Erythroblast (primary cell): ENCODE measurements around the gene SDHC.
"Not testable (repeated sequence)": the region's sequence is repeated elsewhere in the genome, so short reads cannot be mapped to it uniquely, and the experiment has no call there.

Source experiments
- DNase-seq, 2 experiments: peaks; one replicate each; lab custom pipeline; 2025; lab: John Stamatoyannopoulos, UW
- GATA1 ChIP-seq: IDR thresholded peaks from 2 replicates; pipeline ENCODE4 v1.6.1; 2011; ENCODE audit warnings: low read depth, mild to moderate bottlenecking, control low read depth, low read length, moderate library complexity
- POLR2A ChIP-seq: IDR thresholded peaks from 2 replicates; pipeline ENCODE4 v1.6.1; 2011; ENCODE audit warnings: mild to moderate bottlenecking, low read length

Gene SDHC

DNA sequence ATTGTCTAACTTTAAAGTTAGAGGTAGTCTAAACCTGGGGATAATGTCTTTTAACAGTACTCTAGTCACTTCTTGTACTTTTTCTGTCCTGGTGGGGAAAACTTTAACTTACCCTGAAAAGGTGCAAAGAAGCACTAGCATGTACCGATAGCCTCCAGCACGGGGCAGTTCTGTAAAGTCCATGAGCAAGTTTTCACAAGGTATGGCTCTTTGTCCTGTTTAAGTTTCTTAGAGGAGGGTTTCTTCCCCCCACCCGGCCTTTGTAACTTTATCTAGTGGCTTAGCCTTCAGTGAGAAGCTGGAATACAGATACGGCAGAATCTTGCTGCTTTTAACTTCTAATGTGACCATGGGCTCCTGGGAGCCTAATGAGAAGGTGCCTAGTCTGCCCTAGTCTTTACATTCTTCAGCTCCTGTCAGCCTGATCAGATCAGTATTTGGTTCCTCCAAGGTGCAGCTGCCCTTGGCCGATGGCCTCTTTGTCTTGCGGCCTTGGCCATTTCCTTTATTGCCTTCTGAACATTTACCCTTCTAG lies 93.3 kb downstream of the SDHC start:
- no peak for DNase-seq
- TF ChIP-seq GATA1 (no peak), POLR2A (no peak)

DNA sequence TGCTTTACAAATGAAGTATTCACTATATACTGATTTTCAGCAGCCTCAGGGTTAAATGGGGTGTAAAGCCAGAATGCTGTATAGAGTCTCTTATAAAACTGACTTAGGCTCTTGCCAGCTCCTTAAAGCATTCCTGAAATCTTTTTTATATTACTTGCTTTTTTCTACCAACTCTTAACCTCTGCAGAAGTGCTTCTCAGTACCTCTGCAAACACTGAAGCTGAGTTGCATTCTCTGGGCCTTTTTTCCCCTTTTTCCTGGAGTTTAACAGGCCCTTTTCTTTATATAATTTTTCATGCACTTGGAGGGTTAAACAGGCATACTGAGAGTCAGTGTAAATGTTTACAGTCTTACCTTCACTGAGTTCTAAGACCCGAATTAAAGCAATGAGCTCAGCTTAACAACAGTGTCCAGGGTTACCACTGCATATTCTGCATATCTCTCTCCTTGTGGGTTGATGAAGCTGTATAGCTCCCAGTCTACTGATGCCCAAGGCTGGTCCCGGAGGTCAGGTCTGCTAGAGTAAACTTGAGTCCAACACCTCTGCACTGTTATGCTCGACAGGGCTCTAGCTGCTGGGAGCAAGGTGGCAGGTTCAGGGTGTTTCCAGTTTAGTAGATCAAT lies 94.4 kb downstream of the SDHC start:
- TF ChIP-seq POLR2A (no peak), GATA1 (no peak)
- DNase-seq: no peak

DNA sequence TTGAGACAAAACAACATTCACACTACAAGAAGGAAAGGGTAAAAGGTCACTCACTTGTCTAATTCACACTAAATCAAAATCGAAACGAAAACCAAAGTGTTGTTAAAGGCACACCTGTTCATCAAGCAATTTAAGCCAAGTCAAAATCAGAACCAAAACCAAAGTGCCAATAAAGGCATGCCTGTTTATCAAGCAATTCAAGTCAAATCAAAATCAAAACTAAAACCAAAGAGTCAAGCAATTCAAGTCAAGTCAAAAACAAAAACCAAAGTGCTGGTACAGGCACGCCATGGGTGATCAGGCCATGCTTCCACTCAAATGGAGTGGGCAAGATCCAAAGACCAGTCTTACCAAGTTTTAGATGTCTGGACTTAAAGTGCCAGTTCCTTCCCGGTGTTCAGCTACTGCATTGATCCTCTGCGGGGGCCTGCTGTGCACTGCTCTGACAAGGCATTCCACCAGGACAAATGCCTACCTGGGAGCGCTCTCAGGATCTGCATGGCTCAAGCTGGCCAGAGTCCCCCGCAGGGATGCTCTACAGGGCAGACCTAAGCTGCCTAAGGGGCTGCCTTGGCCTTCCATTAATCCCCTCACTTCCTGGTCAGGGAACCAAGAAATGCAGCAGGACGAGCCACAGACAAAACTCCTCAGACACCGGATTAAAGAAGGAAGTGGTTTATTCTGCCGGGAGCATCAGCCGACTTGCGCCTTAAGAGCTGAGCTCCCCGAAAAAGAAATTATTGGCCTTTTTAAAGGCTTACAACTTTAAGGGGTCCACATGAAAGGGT lies 95.9 kb downstream of the SDHC start:
- not testable (repeated sequence) for DNase-seq

DNA sequence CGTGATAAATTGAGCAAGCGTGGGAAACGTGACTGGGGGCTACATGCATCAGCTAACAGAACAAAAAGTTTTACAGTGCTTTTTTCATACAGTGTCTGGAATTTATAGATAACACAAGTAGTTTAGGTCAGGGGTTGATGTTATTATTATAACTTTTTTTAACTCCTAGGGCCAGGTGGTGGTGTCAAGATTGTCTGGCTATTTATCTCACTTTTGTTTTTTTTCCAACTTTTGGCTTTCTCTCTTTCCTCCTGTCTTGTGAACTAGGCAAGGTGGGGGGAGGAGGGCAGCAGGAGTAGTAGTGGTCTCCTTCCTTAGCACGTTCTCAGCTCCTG lies 96.4 kb downstream of the SDHC start:
- peak in 1 of 2 experiments; percentile 41 for DNase-seq
